Measurements from ENCODE around the gene SRRM4.

DNA sequence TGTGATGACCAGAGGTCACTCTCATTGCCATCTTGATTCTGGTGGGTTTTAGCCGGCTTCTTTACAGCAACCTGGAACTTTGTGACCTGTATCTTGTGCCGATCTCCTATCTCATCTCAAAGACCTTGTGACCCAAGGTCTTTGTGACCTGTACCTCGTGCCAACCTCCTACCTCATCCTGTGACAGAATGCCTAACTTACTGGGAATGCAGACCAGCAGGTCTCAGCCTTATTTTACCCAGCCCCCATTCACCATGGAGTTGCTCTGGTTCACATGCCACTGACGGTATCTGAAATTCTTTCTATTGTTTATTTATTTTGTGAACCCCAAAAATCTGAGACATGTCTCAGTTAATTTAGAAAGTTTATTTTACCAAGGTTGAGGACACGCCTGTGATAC, 189.9 kb downstream of the SRRM4 start:
- TF ChIP-seq CTCF (IDR thresholded peaks at IDR 0.05), result no peak
- TF ChIP-seq EP300 (IDR thresholded peaks at IDR 0.05), result no peak
- TF ChIP-seq POLR2A (IDR thresholded peaks at IDR 0.05), result no peak

Measured in tibial nerve (tissue), 4 donors.